ENCODE results near the gene STAMBP. TPM values are rescaled to one million over a fixed set of nuclear protein-coding genes. Genes with fewer than 3 reads are reported as not detected.

STAMBP gene
- total RNA-seq, 1 experiment from 2014 or later = 61.1 TPM

- no peaks in the 10 kb centered on the region for H3K36me3 ChIP-seq
- H3K9me3 ChIP-seq (replicated peaks) = no peaks in the 10 kb centered on the region
- no peak overlapping the region for H3K27ac ChIP-seq
- no peak overlapping the region for H3K4me3 ChIP-seq
- no peak for DNase-seq
- peaks cover 10% of the 10 kb centered on the region for H3K27me3 ChIP-seq
- no peaks in the 10 kb centered on the region for H3K4me1 ChIP-seq
These were observed 59.6 kb downstream of the STAMBP start for GRCh38 chr2:73888388-73888787.

- no peak for DNase-seq
- Histone ChIP-seq H3K4me3 (no peak overlapping the region), H3K36me3 (no peaks in the 10 kb centered on the region), H3K4me1 (no peaks in the 10 kb centered on the region), H3K27ac (no peak overlapping the region), H3K9me3 (replicated peaks) (no peaks in the 10 kb centered on the region), H3K27me3 (peaks cover 10% of the 10 kb centered on the region)
These were observed 60.4 kb downstream of the STAMBP start for GRCh38 chr2:73889206-73889605.

GRCh38 chr2:73890301-73891092 is 61.7 kb downstream of the STAMBP start:
- no peaks in the 10 kb centered on the region for H3K9me3 ChIP-seq (replicated peaks)
- peaks cover 10% of the 10 kb centered on the region for H3K27me3 ChIP-seq
- H3K36me3 ChIP-seq = no peaks in the 10 kb centered on the region
- H3K4me3 ChIP-seq = no peak overlapping the region
- H3K27ac ChIP-seq = no peak overlapping the region
- H3K4me1 ChIP-seq = no peaks in the 10 kb centered on the region
- DNase-seq = no peak

- Histone ChIP-seq H3K4me3 (no peak overlapping the region), H3K9me3 (replicated peaks) (no peaks in the 10 kb centered on the region), H3K27ac (no peak overlapping the region), H3K36me3 (no peaks in the 10 kb centered on the region), H3K4me1 (no peaks in the 10 kb centered on the region), H3K27me3 (peaks cover 10% of the 10 kb centered on the region)
- no peak for DNase-seq
These were observed 62.6 kb downstream of the STAMBP start for GRCh38 chr2:73891276-73891901.

- Histone ChIP-seq H3K4me3 (no peak within 1 kb of the TSS), H3K27me3 (peaks cover 10% of the 10 kb centered on the region), H3K36me3 (no peaks in the 10 kb centered on the region)
These were observed 64.0 kb downstream of the STAMBP start, which contains the start of gene ACTG2 for GRCh38 chr2:73892631-73893329. Gene ACTG2 (plus strand): TSS chr2:73893008. CDS start chr2:73901312, 8,304 bp downstream.

GRCh38 chr2:73893764-73894474 is 65.2 kb downstream of the STAMBP start:
- Histone ChIP-seq H3K4me1 (no peaks in the 10 kb centered on the region), H3K4me3 (no peak overlapping the region), H3K27ac (no peak overlapping the region), H3K27me3 (peaks cover 10% of the 10 kb centered on the region), H3K36me3 (no peaks in the 10 kb centered on the region), H3K9me3 (replicated peaks) (no peaks in the 10 kb centered on the region)
- DNase-seq = no peak

More at GRCh38 chr2:73892631-73893329, 64.0 kb downstream of the STAMBP start, which contains the start of gene ACTG2:
- Histone ChIP-seq H3K4me1 (no peaks in the 10 kb centered on the region), H3K9me3 (replicated peaks) (no peaks in the 10 kb centered on the region), H3K27ac (no peak within 1 kb of the TSS)
- peak in 1 of 2 experiments; percentile 28 for DNase-seq

GRCh38 chr2:73894475-73894850 is 65.7 kb downstream of the STAMBP start:
- no peak overlapping the region for H3K27ac ChIP-seq

GRCh38 chr2:73894877-73895276 is 66.1 kb downstream of the STAMBP start:
- no peaks in the 10 kb centered on the region for H3K9me3 ChIP-seq (replicated peaks)
- H3K27ac ChIP-seq = no peak overlapping the region
- no peaks in the 10 kb centered on the region for H3K4me1 ChIP-seq
- H3K4me3 ChIP-seq = no peak overlapping the region
- peaks cover 10% of the 10 kb centered on the region for H3K27me3 ChIP-seq
- no peak for DNase-seq
- no peaks in the 10 kb centered on the region for H3K36me3 ChIP-seq

More at GRCh38 chr2:73894475-73894850, 65.7 kb downstream of the STAMBP start:
- H3K9me3 ChIP-seq (replicated peaks) = no peaks in the 10 kb centered on the region
- H3K4me3 ChIP-seq = no peak overlapping the region
- H3K27me3 ChIP-seq = peaks cover 10% of the 10 kb centered on the region
- no peaks in the 10 kb centered on the region for H3K4me1 ChIP-seq
- DNase-seq = no peak
- no peaks in the 10 kb centered on the region for H3K36me3 ChIP-seq

GRCh38 chr2:73895473-73895872 is 66.7 kb downstream of the STAMBP start:
- Histone ChIP-seq H3K4me3 (no peak overlapping the region), H3K4me1 (no peaks in the 10 kb centered on the region), H3K36me3 (no peaks in the 10 kb centered on the region), H3K27me3 (peaks cover 10% of the 10 kb centered on the region), H3K27ac (no peak overlapping the region), H3K9me3 (replicated peaks) (no peaks in the 10 kb centered on the region)
- no peak for DNase-seq

- peak; percentile 27 to 60 for DNase-seq
- no peak overlapping the region for H3K27ac ChIP-seq
These were observed 67.8 kb downstream of the STAMBP start for GRCh38 chr2:73896362-73897239.

GRCh38 chr2:73897240-73897583 is 68.5 kb downstream of the STAMBP start:
- H3K27me3 ChIP-seq = peaks cover 6% of the 10 kb centered on the region
- no peaks in the 10 kb centered on the region for H3K36me3 ChIP-seq
- H3K4me1 ChIP-seq = no peaks in the 10 kb centered on the region
- peak; percentile 20 to 52 for DNase-seq
- no peaks in the 10 kb centered on the region for H3K9me3 ChIP-seq (replicated peaks)
- H3K27ac ChIP-seq = no peak overlapping the region
- H3K4me3 ChIP-seq = peak overlapping the region; percentile 6; the same call in 1 of the 2 replicates

More at GRCh38 chr2:73896362-73897239, 67.8 kb downstream of the STAMBP start:
- Histone ChIP-seq H3K4me1 (no peaks in the 10 kb centered on the region), H3K27me3 (peaks cover 6% of the 10 kb centered on the region), H3K36me3 (no peaks in the 10 kb centered on the region), H3K9me3 (replicated peaks) (no peaks in the 10 kb centered on the region), H3K4me3 (peak overlapping the region; percentile 6; the same call in 1 of the 2 replicates)

- no peaks in the 10 kb centered on the region for H3K36me3 ChIP-seq
- no peaks in the 10 kb centered on the region for H3K9me3 ChIP-seq (replicated peaks)
- no peak overlapping the region for H3K27ac ChIP-seq
- no peak overlapping the region for H3K4me3 ChIP-seq
- no peaks in the 10 kb centered on the region for H3K4me1 ChIP-seq
- H3K27me3 ChIP-seq = peaks cover 4% of the 10 kb centered on the region
- peak in 1 of 2 experiments; percentile 20 for DNase-seq
These were observed 69.2 kb downstream of the STAMBP start for GRCh38 chr2:73897934-73898333.

- Histone ChIP-seq H3K36me3 (no peaks in the 10 kb centered on the region), H3K4me3 (no peak overlapping the region), H3K9me3 (replicated peaks) (no peaks in the 10 kb centered on the region), H3K4me1 (peaks cover 4% of the 10 kb centered on the region), H3K27me3 (peaks cover under 1% of the 10 kb centered on the region; the same call in 1 of the 2 replicates), H3K27ac (no peak overlapping the region)
- no peak for DNase-seq
These were observed 71.1 kb downstream of the STAMBP start for GRCh38 chr2:73899801-73900336.
